HG03354 (cell line): Measurements from ENCODE around the gene ZNF827.

Experiments used
- ATAC-seq: cut with Tn5 transposase; IDR thresholded peaks from one replicate; pipeline ENCODE4 v1.9.1; 2021; ENCODE audit warnings: mild to moderate bottlenecking; ENCODE audit not compliant: unreplicated experiment, poor library complexity, severe bottlenecking

ZNF827 gene

DNA sequence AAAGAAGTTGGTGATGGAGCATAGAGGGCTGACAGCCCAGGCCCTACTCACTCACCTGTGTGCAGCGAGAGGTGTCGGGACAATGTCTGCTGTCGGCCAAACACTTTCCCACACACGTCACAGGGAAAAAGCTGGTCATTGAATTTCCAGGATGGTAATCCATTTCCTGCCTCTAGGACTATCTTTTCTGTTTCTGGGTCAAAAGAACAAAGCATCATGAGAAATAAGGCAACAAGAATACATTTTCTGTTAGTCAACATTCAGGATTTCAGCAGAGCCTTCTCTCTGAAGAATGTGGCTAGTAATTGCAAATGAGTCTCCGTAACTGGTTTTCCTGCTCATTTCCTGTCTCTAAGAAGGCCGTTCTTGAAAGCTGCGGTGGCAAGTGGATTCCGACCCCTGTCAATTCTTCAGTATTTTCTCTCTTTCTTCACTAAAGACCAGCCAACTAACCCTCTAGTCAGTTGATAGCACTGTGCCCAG lies 159.3 kb downstream of the ZNF827 start:
- ATAC-seq, result no peak

DNA sequence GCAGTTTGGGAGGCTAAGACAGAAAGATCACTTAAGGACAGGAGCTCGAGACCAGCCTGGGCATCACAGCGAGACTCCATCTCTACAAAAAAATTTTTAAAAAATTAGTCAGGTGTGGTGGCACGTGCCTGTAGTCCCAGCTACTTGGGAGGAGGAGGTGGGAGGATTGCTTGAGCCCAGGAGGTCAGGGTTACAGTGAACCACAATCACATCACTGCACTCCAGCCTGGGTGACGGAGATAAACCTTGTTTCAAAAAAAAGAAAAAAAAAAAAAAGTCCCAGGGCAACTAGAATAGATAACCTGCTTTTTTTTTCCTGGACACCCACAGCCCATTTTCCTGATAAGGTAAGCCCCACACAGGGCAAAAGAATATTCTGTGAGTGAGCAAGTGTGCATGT lies 162.4 kb downstream of the ZNF827 start:
- no peak for ATAC-seq

DNA sequence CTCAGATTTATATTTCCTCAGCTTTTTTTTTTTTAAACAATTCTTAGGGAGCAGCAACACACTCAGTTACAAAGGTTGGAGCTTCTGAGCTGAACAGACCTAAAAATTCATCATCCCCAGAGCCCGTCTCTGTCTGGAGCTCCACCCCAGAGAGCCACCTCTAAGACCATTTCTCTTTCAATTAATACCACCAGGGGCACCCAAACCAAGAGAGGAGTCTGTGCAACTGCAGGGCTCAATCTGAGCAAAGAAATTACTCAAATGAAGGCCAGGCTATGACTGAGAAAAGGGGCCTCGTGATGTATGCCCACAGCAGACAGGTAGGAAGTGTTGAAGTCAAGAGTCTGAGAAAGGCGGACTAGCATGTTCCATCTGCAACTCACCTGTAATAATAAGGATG lies 163.2 kb downstream of the ZNF827 start:
- ATAC-seq, result no peak

DNA sequence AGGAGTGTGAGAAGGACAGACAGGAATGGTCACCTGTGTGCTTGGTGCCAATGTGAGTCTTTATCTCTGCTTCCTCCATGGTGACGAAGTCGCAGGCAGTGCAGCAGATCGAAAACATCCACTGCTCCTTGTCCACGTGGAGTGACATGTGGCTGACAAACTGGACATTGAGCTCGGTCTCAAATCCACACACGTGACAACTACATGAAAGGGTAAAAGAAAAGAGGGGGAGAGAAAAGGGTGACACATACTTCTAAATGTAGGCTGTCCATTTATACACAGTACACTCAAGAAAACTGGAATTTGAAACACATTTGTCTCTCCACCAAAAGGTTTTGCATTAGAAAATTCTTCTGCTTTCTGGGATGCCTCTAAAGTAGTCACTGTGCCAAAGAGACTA lies 164.2 kb downstream of the ZNF827 start:
- ATAC-seq, result no peak

DNA sequence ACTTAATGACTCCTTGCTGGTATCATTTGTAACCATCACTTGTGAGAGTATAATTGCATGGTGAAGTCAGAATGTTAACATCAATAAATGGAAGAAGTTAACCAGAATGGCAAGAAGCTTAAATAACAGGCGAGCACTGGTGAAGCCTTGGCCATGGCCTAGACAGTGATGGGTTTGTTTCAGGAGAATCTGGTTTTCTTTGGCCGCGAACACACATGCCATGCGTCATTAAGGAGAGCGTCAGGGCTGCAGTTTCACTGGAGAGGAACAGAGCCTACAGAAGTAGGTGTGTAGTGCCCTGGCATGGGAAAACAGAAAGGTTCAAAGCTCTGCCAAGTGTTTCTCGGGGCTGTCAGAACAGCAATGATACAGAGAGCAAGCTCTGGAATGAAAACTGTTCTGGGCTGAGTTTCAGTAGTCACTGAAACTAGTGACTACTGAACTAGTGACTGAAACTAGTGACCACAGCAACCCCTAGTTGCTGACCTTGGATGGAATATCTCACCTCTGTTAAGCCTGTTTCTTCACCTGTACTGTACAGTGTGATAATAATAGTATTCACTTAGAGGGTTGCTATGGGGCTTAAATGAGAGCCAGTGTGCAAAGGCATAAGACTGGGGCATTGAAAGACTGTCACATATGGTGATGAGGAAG lies 164.9 kb downstream of the ZNF827 start:
- ATAC-seq, result peak; percentile 91

DNA sequence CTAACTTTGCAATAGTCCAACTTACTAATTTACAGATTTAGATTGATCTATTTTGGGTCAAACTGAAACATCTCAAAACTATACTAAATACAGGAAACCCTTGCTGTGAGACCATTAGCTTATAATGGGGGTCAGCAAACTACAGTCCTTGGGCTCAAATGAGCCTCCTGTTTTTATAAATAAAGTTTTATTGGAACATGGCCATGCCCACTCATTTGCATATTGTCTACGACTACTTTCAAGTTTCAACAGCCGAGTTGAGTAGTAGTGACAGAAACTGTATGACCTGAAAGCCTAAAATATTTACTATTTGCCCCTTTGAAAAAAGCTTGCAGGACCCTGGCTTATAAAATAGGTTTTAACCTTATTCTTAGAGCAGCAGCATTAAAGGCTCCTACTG lies 166.3 kb downstream of the ZNF827 start:
- no peak for ATAC-seq

DNA sequence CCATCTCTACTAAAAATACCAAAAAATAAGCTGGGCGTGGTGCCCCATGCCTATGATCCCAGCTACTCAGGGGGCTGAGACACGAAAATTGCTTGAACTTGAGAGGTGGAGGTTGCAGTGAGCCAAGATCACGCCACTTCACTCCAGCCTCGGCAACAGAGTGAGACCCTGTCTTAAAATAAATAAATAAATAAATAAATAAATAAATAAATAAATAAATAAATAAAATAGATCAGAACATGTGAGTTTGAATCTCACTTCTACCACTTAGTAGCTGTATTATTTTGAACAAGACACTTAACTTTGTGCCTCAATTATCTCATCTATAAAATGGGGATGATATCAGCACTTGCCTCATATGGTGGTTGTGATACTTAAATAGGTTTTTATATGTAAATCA lies 168.5 kb downstream of the ZNF827 start:
- no peak for ATAC-seq

DNA sequence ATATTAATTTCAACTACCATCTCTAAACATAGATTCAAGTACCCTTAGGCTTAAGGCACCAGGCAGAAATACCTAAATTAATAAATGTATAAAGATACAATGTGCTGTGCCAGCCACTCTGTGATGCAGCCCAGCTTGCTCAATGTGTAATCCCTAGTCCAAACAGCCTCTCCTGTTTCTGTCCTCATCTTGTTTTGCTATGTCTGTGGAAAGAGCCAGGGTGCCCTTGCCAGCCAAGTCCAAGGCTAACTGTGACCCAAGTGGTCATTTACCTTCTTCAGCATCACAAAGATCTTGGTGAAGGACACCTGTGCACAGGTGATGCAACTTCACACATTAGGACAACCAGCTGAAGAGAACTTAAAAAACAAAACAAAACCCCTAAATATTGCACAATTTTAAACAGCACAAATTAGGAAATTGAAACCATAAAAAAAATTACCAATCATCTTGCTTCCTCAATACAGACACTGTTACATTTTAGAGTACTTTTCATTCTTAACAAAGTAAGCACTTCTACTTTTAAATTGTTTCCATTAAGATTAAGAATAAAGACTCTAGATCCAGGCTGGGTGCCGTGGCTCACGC lies 169.1 kb downstream of the ZNF827 start:
- ATAC-seq, result no peak

DNA sequence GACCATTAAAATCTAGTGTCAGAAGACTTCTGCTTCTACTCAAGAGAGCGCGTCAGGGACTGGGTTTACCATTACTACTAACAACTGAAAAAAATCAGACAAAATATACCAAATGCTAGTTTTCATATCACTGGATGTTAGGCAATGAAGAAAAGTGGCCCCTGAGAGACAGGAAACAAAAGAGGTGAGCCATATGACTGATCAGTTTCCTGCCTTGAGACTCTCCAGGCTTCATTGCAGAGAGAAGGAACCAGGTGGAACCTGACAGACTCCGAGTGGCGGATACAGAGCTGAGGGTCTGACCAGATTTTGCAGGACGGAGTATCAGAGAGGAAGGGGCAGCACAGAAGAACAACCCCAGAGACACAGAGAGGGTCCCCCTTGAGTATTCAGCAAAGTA lies 172.3 kb downstream of the ZNF827 start:
- no peak for ATAC-seq

DNA sequence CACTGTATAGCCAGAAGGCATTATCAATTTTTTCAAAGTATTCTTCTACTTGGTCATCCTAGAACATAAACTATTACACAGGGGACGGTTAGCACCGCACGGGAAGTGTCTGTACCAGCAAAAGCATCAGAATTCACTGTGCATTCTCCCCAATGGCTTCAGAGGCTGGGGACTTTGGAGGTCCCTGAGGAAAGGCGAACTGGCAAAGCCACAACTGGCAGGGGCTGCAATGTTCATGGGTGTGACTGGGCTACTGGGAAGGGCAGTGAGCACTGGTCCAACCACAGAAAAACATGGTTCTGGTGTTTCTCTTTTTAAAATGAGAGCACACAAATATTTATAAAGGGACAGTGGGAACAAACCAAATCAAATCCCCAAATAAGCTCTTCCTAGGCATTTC lies 175.2 kb downstream of the ZNF827 start:
- no peak for ATAC-seq

DNA sequence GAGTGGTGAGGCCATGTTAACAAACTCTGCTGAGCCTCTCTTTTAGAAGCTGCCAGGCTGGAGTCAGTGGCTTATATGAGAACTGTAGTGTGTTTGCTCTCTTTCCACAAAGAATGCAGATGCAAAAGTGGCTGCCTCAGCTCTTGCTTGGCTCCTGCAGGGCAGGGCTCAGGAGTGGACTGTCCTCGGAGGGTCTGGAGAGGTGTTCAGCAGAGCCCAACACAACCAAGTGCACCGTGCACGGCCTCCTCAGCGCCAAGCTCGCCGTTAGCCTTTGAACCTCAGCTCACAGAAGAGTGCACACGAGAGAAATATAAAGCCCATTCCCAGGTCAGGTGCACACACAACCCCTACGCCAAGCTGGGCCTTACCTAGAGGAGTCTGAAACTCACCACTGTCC lies 175.9 kb downstream of the ZNF827 start:
- ATAC-seq, result no peak

DNA sequence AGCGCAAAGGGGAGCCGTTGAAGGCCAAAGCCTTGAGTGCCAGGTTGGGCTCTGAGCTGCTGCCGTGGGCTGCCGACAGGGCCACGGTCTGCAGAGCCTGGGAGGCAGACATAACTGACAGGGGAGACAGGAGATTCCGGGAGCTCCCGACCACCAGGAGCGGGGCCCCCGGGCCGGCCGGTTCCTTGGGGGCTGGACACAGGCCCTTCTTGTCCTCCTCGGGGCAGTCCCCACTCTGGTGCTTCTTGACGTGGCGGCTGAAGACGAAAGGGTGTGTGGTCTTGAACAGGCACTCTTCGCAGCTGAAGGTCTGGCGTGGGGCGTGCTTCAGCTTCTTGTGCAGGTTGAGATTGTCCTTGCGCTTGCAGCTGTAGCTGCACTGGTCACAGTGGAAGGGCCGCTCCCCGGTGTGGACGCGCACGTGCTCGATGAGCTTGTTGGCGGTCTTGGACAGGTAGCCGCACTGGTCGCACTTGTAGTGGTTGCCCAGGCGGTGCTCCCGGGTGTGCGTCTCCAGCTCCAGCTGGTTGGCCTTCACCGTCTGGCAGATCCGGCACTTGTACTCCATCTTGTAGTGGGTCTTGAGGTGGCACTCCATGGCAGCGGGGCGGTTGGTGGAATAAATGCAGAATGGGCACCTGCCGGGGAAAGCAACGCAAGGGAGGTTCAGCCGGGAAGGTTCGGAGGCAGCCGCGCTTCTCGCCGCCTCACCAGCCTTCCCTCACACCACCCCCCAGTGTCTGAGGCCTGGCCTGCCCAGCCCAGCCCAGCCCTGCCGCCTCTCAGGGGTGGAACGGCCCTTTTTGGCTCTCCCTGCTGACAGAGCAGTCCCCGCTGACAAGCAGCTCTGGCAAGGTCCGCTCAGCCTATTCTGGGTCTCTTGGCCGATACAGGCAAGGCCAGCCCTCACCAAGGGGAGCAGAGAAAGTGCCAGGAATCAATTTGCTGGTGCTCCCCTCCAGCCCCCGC lies 177.4 kb downstream of the ZNF827 start:
- no peak for ATAC-seq

DNA sequence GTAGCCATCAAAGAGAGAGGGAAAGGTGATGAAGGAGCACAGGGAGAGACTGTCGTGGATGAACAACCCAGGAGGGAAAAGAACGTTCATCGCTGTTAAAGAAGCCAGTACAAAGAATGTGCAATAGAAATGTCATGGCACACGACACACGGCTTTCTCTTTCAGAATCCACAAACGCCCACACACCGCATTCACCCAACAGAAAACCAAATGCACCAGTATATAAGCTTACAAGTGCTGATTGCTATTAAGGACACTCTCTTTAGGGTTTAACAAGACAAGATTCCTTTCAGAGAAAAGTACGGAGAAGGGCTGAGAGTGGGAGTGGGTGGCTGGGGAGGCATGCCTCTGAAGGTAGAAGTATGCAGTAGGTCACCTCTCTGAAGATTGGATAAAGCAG lies 178.4 kb downstream of the ZNF827 start:
- no peak for ATAC-seq

DNA sequence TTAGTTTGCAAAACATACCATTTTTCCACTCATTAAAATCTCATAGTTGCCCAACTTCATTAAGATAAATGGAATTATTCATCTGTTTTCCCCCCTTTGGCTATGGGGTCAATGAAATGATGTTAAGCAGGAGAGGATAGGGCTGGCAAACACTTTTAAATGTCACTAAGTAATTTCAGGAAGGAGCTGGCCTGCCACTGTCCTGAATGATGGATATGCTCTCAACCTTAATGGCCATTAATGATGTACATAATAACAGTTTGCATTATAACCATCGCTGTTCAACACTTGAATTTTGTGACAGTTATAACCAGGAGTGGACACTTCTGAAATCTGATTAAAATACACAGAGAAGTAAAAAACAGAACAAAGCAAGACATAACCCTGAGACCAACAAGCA lies 181.4 kb downstream of the ZNF827 start:
- ATAC-seq, result no peak

DNA sequence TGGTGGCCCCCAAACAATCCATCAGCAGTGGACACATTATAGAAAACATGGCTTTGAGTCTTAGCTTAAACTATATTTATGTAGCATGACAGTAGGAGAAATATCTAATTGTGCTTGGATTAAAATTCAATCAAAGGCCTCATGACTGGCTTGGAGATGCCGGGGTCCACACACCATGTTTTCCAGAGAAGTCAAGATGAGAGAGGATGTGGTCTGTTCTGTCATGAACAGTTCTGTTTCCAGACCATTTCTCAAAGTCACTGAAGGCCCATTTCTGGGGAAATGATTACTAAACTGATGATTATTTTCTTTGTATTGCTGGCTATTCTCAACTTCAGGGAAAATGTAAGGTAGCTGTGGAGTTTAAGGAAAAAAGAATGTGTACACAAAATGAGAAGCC lies 182.4 kb downstream of the ZNF827 start:
- ATAC-seq, result no peak

DNA sequence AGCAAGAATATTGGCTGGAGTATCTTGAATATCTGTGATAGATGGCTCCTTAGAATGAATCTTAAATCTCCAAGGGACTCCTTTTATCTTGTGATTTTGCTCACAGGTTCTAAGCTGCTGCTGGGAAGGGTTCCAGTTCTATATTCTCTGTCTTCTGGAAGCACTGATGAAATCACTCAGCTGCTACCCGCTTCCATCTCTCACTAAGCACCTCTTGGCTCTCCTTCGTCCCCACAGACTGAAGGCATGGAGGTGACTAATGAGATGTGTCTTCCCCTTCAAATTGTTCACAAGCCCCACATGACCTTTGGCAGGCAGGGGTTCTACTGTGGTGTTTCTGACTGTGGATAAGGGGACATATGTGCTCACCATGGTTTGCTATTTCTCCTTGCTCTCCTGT lies 182.8 kb downstream of the ZNF827 start:
- ATAC-seq, result no peak

DNA sequence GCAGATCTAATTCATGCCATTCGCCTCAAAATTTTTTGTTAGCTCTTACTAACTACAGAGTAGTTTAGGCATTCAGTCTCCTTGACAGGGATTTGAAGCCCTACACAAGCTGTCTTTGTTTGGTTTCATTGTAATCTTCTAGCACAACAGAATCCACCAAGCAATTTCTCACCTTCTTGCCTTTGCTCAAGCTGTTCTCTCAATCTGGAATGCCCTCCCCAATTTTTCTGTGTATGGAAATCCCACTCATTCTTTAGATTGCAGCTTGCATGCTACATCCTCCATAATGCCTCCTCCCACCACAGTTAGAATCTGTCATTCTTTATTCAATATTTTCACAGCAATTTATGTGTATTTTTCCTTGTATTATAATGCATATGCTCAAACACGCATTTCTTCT lies 195.0 kb downstream of the ZNF827 start:
- no peak for ATAC-seq

DNA sequence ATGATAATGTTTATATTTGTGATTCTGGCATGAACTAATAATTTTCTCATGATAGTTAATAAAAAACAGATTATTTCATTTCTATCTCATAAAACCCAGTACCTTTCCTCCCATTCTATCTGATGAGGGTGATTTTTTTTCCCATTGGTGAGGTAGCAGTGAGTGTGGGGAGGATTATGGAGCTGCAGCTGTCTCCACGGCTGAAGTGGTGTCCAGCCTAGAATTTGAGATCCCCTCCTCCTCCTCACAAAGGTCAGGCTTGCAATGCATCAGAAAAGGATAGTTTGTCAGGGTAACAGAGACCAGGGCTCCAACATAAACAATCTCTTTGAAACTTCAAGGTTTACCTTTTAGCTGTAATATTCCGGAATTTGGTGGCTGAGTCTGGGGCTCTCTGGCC lies 197.8 kb downstream of the ZNF827 start:
- no peak for ATAC-seq

DNA sequence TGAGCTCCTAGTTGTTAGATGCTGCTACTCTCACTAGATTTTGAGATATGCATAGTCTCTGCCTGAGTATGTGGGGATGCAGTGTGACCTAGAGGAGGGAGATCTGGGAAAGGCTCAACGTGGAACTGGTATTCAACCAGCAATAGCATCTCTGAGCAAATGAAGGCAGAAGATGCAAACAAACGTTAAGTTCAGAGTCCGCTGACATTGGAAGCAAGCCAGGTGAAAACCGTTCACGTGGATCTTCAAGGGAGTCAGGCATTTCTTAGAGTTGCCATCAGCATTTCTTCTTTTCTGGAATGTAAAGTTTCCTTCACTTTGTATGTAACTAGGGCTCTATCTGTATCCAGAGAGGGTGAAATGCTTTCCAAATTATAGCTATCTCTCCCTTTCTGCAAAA lies 198.8 kb downstream of the ZNF827 start:
- no peak for ATAC-seq

DNA sequence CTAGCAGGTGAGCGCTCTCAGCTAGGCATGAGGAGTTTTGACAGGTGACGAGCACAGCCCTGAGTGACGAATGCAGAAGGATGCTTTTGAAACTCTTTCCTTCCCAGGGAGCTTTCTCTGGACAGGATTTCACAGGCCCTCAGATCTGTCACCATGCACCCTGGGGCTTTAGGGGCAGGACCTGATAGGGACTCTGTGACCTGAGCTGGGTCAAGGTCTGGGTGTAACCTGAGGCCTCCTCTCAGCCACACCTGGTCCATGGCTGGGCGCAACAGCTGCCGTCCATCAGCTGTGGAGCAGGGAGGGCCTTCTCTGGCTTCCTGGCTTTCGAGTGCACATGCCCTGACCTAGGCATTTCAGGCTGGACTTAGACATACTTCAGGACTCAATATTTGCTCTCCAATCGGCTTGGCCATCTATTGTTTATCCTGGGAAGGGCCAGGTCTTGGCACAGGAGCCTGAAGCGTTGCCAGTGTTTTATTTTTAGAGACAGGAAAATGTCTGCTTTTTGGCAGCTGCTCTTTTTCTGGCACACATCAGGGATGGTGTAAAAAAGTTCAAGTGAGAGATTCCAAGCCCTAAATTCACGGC lies 202.3 kb downstream of the ZNF827 start:
- ATAC-seq, result no peak
